ENCODE data around the gene ERC1.

DNA sequence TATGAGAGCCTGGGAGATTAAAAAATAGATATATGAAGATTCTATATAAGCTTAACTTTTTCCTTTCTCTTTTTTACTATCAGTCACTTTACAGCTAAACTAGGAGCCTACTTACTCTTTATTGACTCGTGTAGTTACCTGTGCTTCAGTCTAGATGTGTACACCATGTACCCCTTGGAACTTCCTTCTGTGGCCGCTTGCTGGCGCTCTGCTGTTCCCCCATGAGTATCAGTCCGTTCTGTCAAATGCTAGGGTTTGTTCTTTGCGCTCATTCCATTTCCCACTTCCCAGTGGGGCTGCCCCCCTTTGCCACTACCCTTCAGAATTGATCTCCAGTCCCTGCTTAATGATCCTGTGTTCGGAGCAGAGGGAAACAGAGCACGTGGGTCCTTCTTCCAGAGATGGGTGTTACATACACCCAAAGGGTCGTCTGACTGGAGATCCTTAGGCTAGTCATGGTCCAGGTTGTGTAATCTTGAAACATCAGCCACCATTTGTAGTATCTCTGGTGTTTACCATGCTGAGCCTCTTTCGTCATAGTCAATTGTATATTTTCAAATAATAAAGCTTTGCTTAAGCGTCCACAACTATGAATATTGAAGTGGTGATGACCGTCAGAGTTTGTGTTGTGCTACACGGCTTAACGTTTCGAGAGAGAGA is 443.4 kb downstream of the ERC1 start:
- TF ChIP-seq POLR2A (IDR thresholded peaks at IDR 0.05; ENCODE audit: low read length) (no peak), GATA1 (IDR thresholded peaks at IDR 0.05; ENCODE audit: low read depth, low read length) (no peak)
